HL-60 (cell line): Measurements from ENCODE around the gene CABLES2.

Experiments
- CTCF ChIP-seq: IDR thresholded peaks from one replicate; pipeline ENCODE4 v1.5.1; 2011; ENCODE audit warnings: low read length, control low read depth, inconsistent platforms; ENCODE audit not compliant: insufficient read depth
- GABPA ChIP-seq: IDR thresholded peaks from 2 replicates; pipeline ENCODE4 v1.6.1; 2012; ENCODE audit warnings: low read depth
- SPI1 ChIP-seq: IDR thresholded peaks from 2 replicates; pipeline ENCODE4 v1.6.1; 2012; ENCODE audit warnings: low read depth, mild to moderate bottlenecking, borderline replicate concordance
- TF ChIP-seq, protein P1 (sequence below): IDR thresholded peaks from 2 replicates; pipeline ENCODE4 v1.6.1; 2012; ENCODE audit warnings: low read depth; ENCODE audit not compliant: insufficient replicate concordance

DNA sequence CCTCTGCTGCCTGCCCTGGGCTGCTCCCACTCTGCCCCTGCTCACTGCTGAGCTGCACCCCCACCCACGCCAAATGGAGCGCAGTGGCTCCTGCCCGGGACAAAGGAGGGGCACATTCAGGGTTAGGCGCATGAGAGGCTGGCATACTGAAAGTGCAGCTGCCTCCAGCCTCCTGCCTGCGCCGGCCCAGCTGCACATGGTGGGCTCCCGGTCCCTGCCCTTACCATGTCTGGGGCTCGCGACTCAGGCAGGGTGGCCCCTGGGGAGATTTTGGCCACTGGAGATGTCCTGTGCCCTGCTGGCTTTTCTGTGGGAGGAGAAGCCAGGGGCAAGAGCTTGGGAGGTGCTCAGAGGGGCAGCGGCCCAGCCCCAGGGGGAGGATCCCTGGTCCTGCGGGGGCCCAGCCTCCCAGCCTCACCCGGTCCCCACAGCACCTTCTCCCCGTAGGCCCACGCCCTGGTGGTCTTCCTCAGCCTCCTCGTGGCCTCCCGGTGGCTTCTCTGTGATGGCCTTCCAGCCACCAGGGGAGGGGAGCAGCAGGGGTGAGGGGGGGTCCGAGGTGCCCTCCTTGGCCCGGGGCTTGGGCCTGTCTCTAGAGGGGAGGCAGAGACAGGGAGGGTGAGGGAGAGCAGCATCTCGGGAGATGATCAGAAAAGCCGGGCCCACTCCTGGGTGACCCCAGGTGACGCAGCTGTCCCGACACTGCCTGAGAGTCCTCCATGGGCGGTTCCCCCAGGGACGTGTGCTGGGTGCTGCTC is 8.4 kb upstream of the CABLES2 start:
- TF ChIP-seq CTCF (no peak), SPI1 (no peak), GABPA (no peak)
- TF ChIP-seq, protein P1, sequence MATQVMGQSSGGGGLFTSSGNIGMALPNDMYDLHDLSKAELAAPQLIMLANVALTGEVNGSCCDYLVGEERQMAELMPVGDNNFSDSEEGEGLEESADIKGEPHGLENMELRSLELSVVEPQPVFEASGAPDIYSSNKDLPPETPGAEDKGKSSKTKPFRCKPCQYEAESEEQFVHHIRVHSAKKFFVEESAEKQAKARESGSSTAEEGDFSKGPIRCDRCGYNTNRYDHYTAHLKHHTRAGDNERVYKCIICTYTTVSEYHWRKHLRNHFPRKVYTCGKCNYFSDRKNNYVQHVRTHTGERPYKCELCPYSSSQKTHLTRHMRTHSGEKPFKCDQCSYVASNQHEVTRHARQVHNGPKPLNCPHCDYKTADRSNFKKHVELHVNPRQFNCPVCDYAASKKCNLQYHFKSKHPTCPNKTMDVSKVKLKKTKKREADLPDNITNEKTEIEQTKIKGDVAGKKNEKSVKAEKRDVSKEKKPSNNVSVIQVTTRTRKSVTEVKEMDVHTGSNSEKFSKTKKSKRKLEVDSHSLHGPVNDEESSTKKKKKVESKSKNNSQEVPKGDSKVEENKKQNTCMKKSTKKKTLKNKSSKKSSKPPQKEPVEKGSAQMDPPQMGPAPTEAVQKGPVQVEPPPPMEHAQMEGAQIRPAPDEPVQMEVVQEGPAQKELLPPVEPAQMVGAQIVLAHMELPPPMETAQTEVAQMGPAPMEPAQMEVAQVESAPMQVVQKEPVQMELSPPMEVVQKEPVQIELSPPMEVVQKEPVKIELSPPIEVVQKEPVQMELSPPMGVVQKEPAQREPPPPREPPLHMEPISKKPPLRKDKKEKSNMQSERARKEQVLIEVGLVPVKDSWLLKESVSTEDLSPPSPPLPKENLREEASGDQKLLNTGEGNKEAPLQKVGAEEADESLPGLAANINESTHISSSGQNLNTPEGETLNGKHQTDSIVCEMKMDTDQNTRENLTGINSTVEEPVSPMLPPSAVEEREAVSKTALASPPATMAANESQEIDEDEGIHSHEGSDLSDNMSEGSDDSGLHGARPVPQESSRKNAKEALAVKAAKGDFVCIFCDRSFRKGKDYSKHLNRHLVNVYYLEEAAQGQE, result no peak
